Activated CD4-positive, CD25-positive, alpha-beta regulatory T cell treated with anti-CD3 and anti-CD28 coated beads, Interleukin-2, amount 50 U/mL, for 24 hours (primary cell): ENCODE measurements around the gene USP9Y.
A peak's percentile ranks its signal among the peaks of the same experiment; 100 is the strongest.

Experiments used
- ATAC-seq, 2 donors: fragments of 150-1000 bp; cut with Tn5 transposase; one replicate each; pipeline ENCODE4 v1.10.0; 2021; ENCODE audit warnings: mild to moderate bottlenecking in 1 of 2, moderate library complexity in 1 of 2

USP9Y gene

DNA sequence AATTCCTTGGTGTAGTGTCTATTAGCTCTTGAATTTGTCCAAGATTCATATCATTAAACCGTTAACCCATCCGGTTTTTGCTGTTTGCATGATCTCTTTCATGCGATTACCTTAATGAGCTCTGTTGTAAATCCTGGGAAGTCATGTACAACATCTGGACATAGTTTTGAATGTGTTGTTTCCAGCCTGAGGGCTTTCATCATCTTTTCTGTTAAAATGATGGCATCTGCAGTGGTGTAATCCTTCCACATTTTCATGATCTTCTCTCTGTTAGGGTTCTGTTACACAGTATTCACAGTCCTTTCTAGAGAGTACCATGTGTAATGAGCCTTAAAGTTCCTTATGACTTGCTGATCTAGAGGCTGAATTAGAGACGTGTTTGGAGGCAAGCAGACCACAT is 64.9 kb downstream of the USP9Y start:
- ATAC-seq: no peak

DNA sequence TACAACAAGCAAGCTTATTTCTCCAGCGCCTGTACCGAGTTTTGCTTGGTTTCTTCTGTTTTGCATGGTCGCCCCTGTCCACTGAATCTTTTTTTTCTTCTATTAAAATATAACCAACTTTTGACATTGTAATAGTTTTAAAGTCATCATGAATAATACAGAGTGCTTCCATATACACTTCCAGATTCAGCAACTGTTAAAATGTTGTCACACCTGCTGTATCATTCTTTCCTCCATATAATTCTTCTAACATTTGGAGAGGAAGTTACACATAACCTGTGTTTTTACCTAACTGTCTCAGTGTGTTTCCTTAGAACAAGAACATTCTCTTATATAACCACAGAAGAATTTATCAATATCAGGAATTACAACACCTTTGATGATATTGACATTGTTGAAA is 83.5 kb downstream of the USP9Y start:
- no peak for ATAC-seq

DNA sequence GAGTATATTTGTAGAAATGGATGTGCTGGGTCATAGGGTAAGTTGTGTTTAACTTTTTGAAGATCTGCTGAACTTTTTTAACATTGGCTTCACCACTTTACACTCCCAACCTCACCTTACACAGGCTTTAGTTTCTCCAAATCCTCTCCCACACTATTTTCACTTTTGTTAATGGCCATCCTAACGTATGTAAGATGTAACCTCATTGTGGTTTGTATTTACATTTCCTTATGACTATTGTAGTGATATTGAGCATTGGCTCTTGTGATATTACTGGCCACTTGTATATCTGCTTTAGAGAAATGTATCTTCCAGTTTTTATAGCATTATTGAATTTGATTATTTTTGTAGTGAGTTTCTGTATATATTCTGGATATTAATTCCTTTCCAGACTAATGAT is 93.0 kb downstream of the USP9Y start:
- no peak for ATAC-seq

DNA sequence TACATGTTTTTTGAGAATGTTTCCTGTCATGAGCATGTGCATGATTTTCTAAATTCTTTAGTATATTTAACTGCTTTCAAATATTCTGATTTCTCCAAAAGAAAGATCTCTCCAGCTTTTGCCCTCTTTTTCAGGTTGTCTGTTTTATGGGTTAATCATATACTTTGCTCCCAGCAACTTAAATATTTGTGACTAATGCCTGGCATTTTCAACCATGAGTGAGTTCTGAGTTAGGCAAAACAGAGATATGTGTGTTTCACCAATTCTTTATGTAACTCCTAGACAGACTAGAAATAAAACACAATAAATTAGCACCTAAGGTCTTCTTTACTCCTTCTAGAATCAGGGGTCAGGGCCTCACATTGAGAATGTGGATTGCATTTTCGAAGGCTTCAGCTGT is 107.0 kb downstream of the USP9Y start:
- ATAC-seq: no peak

DNA sequence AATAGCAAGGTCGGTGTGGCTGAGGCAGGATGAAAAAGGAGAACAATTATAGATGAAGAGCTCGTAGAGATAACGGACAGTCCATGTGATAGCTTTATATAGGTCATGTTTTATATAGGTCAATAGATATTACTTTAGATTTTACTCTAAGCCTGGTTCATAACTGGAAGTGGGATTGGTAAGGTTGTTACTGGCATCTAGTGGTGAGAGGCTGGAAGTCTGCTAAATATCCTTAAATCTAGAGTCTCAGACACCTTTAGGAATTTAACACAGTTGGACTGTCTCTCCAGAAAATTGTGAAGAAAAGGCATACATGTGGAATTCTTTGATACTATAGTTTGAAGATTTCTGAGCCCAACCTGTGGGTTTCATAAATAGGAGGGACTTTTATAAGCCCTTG is 108.0 kb downstream of the USP9Y start:
- no peak for ATAC-seq

DNA sequence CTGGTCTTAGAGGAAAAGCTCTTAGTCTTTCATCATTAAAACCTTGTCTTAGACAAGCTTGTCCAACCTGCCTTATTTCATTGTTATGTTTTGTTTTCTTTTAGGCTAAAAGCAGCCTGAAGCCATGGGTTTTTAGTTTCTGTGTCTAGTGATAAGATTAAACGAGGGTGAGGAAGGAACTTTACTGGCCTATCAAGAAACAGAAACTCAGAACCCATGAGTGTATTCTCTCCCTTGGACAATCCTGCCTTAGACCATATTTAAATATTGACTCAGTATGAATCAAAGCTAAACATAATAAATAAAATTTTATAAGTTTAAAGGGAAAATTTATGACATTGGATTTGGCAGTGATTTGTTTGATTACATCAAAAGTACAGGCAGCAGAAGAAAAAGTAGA is 122.4 kb downstream of the USP9Y start:
- ATAC-seq: no peak

DNA sequence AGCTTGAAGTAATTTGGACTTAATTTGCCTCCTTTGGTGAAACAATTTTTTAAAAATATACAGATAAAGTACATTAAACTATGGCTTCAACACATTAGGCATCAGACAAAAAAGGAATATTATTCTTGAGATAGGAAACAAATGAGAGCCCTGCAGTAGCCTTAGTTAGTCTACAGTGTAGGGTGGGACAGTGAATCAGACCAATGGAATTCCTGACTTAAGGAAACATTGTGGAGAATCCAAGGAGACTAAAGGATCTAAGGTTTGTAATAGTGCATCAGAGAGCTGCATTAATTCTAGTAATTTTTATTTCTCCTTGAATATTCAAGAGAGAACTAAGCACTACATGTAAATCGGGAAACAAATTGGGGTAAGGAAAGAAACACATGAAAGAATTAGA is 125.8 kb downstream of the USP9Y start:
- ATAC-seq: no peak

DNA sequence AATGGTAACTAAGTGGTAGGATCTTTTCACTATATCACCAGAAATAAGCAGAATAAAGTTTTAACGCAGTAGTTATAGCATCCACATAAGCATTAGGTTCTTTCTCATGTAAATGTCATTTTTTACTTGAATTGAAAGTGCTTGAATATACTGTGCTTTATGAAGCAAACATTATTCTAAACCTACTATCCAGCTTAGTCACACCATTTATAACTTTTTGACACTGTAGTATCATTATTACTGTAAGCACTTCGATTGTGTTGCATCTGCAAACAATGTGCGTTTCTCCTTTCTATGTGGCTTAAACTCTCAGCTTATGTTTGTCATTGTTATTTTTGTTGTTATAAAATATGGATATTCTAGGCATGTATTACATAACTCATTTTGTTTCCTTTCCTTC is 132.3 kb downstream of the USP9Y start:
- ATAC-seq: peak in 1 of 2 donors; percentile 30

DNA sequence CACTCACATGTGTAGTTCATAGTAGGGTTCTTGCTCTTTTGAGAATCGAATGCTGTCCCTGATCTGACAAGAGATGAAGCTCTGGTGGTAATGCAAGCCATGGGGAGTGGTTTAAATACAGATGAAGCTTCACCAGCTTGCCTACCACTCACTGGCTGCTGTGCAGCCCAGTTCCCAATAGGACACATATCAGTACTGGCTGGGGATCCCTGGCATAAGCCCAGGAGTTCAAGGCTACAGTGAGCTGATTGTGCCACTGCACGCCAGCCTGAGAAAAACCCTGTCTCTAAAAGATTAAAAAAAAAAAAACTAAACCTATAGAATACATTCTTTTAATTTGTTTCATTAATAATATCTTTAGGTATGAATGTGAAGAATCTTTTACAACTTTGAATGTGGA is 136.5 kb downstream of the USP9Y start:
- no peak for ATAC-seq

DNA sequence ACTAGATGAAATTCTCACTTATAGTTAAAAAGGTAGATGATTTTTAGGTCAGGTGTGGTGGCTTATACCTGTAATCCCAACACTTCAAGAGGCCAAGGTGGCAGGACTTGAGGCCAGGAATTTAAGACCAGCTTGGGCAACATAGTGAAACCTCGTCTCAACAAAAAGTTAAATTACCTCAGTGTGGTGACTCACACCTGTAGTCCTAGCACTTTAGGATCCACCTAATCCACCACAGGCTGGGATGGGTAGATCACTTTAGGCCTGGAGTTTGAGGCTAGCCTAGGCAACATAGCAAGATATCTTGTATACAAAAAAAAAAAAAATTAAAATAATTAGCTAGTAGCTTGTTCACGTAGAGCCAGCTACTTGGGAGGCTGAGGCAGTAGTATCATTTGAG is 140.3 kb downstream of the USP9Y start:
- ATAC-seq: no peak

DNA sequence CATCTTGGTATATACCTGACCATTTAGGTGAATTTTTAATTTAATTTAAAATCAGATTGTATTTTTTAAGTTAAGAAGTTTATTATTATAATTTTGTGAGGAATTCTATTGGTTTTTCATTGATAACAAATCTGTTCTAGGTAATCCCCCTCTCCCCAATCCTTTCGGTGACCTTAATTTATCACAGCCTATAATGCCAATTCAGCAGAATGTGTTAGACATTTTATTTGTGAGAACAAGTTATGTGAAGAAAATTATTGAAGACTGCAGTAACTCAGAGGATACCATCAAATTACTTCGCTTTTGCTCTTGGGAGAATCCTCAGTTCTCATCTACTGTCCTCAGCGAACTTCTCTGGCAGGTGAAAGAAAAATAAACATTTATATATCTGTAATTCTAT is 145.8 kb downstream of the USP9Y start:
- ATAC-seq: no peak

DNA sequence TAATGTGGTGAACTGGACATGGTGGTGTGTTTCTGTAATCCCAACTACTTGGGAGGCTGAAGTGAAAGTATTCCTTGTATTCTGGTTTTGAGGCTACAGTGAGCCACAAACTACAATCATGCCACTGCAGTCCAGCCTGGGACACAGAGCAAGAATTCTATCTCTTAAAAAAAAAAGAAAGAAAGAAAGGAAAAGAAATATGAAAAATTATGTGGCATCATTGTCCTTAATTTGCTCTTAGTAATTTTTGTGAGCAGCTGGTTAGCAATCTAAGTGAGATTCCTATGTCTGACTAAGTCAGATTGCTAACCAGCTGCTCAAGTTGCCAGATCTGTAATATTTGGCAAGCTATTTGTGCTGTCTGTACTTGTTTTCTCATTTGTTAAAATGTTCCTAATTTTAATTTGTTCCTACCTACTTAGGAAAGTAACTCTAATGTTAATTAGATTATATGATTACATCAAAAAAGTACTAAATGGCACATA is 154.8 kb downstream of the USP9Y start:
- ATAC-seq: no peak

DNA sequence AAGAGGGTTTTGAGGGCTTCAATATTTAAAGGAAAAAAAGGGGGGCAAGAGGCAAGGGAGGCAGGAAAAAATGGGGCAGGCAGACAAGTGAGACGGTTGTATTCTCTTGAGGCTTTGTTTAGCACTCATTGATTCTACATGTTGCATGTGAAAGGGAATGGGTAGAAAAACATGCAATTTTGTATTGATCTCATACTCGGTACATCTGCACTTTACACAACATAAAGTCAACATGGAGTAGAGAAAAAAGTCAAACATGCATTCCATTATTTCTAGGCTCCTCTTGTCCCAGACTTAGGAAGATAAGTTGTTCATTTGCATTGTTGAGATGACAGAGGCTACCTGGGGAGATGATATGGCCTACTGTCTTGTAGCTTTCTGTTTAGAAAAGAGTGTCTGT is 166.9 kb downstream of the USP9Y start:
- no peak for ATAC-seq

DNA sequence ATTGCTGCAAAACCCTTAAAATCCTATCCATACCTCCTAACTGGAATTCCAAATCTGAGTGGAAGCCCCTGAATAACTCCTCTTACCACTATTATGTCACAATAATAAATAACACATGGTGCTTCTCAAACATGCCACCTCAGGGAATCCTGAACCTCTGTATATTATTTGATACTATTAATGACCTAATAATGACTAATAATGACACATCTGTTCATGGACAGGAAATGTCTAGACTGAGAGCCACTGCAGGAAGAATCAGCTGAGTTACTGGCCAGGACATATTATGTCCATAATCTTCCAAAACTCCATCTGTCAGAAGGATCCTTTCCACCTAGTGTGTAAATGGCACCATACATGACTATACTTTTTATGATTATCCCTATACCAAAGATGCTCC is 195.9 kb downstream of the USP9Y start:
- ATAC-seq: no peak

DNA sequence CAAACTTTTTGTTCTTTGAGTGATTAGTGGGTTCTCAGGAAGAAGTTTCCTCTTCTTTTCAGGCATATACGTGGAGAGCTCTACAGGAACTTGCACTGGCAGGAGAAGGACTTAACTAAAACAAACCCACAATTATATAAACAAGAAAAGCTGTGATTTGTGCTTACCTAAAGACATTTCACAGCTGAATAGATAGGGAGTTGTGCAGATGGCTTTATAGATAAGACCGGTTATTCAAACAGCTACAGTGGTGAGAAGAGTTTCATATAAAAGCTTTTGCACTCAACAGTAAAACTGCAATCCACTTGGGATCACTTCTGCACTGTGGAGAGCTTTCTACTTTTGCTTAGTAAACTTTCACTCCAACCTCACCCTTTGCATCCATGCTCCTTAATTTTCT is 197.6 kb downstream of the USP9Y start:
- no peak for ATAC-seq

DNA sequence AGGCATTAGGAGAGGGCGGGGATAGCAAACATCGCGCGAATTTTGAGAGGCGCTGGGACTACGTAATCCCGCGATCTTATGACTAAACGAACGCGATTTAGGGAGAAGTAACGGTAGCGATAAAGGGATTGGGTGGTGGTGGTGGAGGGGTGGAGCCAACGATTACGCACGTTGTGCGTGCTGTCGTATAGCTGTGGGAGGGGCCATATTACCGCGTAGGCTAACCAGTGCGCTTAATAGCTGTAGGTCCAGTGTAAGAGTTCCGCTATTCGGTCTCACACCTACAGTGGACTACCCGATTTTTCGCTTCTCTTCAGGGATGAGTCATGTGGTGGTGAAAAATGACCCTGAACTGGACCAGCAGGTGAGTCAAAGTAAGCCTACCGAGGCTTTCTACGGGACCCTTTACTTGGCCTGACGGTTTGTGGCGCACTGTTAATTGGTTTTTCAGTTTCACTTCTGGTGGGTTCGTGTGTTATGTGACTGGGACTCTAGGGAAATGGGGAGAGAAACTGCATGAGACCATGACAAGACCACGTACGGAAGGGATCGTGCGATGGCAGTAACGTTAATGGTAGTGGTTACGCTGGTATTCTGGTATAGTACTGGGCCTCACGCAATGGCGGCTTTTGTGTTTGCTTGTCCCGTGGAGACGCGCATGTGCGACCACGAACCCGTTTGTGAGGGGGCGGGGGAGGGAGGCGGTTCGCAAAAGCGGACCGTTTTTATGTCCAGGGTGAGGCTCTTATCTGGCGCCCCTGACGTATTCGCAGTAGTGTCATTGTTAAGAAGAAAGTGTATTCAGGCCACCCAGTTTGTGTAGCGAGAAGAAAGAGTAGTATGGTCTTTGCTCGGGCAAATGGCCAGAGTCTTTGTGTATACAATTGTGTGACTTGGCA is 203.8 kb downstream of the USP9Y start, which contains the start of gene DDX3Y:
DDX3Y (plus strand) TSS at position 251 of the 899 bp plus-strand sequence; CDS start at position 320, 69 bp downstream.
- peak; percentile 93 to 95 for ATAC-seq

DNA sequence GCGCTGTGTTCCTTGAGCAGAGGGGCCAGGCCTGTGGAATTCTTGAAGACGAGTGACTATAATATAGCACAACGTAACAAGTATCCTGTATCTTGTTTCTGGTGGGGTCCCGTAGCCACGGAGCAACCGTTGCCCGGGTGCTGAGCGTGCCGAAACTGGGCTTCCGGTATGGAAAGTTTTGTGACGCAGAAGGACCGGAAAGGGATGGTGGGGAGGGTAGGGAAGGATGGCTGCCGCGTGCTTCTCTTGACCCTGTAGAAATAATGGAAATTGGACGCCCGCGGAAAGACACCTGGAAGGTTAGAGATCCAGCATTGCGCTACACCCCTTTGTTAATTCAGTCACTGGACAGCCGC is 204.5 kb downstream of the USP9Y start:
- ATAC-seq: peak; percentile 55 to 61

DNA sequence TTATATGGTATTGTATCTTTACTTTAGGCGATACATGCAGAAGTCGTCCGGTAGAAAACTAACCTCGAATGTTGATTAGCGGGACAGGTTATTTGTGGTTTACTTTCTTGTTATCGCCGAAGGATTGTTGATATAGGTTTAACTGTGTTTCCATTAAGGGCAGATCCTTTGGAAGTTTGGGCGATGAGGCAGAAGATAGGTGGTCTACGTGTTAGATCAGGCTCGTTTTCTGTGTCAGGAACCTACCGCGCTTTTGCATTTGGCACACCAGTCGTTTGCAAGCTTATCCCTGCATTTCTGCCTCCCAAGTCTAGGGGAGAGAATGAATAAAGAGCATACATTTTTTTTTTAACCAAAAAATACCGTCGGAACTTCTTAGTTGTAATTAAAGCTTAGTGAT is 204.9 kb downstream of the USP9Y start:
- no peak for ATAC-seq
